SHP77 treated with DMSO at 0.1 percent for 48 hours (cell line): Measurements from ENCODE around the gene FAM151A.
A peak's percentile ranks its signal among the peaks of the same experiment; 100 is the strongest.

Source experiments
- DNase-seq: peaks from one replicate; lab custom pipeline; 2025; lab: John Stamatoyannopoulos, UW

Gene FAM151A

GRCh38 chr1:54623216-54624007 is at the start of gene FAM151A:
Gene FAM151A (minus strand): TSS chr1:54623525. CDS start chr1:54623395, 130 bp downstream.
- no peak for DNase-seq

GRCh38 chr1:54671985-54672608 is 48.8 kb upstream of the FAM151A start:
- peak; percentile 27 for DNase-seq

DNA sequence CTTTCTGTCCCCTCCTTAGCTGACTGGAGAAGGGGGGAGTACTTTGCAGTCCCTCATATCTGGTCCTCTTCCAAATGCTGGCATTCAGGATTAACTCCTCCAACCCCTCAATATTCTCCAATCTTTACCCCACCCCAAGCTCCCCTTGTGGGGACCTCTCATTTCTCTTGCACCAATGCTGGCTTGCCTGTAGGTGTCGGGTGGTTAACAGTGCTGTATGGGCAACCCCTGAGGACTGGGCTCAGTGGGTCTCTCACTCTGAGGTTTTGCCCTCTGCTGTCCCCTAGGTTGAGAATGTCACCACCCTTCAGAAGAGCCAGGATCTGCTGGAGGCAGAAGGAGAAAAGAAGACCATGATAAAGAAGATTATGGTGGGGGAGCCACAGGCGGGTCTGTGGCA is 45.2 kb upstream of the FAM151A start:
- no peak for DNase-seq

GRCh38 chr1:54667797-54668196 is 44.5 kb upstream of the FAM151A start:
- DNase-seq, result no peak

- no peak for DNase-seq
These were observed 43.0 kb upstream of the FAM151A start for GRCh38 chr1:54666333-54666732.

DNA sequence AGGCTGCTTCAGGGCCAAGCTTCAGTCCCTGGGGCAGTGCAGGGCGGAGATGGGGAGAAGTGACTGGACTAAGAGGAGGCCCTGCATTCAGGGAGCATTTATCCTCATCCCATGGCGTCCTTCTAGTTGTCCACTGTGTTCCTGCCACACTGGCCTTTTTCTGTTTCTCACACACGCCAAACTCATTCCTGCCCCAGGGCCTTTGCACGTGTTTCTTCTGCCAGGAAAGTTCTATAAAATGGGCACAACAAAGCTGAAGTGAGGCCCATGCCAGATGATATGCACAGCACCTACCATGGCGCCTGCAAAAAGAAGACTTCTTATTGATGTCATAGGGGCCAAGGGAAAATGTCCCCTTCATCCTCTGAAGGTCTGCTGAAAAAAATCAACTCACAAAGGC is 42.5 kb upstream of the FAM151A start:
- no peak for DNase-seq

DNA sequence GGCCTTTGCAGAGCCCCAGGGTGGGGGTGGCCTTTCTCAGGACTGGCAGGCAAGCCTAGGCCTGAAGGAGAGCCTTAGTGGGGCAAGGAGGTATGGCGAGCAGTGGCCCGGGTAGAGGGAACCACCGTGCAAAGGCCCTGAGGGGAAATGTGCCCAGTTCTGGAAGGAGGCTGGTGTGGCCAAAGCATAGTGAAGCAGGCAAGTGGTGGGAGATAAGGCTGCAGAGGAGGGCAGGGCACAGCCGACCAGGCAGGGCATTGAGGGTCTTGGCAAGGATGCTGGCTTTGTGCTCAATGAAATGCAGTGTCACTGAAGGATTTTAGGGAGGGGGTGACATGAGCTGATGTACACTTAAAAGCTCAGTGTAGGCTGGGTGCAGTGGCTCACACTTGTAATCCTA is 41.0 kb upstream of the FAM151A start:
- no peak for DNase-seq

DNA sequence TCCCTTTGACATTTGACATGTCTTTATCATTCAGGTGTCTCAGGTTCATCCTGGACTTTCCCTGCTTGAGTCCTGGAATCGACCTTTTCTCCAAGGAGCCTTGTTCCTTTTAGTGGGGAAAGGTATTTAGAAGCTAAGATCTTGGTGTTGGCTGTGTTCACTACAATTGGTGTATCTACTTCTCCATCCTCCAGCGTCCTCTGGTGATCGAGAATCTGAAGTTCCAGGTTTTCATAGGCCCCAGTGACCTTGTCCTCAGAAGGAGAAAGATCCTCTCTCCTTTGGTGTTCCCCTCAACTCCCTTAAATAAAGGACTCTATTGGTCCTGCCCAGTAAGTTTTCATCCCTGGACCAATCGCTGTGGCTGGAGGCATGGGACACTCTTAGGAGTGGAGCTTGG is 40.4 kb upstream of the FAM151A start:
- no peak for DNase-seq

- no peak for DNase-seq
These were observed 35.0 kb upstream of the FAM151A start for GRCh38 chr1:54658164-54658913.

GRCh38 chr1:54653036-54653435 is 29.7 kb upstream of the FAM151A start:
- no peak for DNase-seq

GRCh38 chr1:54652168-54652567 is 28.8 kb upstream of the FAM151A start:
- no peak for DNase-seq

DNA sequence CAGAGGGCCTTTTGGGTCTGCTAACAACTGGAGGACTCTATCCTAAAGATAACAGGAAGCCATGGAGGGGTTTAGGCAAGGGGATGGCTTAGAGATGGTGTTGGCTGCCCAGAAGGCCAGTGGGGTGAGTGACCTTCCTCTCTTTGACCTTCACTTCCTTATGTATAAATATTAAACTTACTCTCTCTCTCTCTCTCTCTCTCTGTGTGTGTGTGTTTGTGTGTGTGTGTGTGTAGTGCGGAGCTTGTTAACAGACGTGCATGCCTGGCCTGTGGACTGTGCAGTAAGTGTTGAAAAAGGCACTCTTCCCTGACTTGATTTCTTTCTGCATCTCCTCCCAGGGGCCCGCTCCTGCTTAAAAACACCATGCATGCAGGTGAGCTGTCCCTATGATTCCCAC is 28.3 kb upstream of the FAM151A start:
- DNase-seq, result no peak

GRCh38 chr1:54650417-54650816 is 27.1 kb upstream of the FAM151A start:
- no peak for DNase-seq

DNA sequence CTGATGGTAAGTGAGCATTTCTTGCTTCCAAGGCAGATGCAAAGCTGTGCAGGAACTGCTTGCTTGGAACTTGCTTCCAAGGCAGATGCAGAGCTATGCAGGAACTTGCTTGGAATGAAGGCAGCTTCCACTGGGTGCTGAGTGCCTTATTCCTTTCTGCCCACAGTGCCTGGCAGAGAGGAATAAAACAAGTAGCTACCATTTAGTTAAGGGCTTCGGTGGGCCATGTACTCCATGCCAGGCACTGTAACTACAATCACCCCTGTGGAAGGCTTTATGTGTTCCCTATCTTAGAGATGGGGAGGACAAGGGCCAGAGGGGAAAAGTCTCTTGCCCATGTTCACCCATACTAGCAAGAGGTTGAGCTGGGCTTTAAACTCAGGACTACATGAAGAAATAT is 26.6 kb upstream of the FAM151A start:
- no peak for DNase-seq

DNA sequence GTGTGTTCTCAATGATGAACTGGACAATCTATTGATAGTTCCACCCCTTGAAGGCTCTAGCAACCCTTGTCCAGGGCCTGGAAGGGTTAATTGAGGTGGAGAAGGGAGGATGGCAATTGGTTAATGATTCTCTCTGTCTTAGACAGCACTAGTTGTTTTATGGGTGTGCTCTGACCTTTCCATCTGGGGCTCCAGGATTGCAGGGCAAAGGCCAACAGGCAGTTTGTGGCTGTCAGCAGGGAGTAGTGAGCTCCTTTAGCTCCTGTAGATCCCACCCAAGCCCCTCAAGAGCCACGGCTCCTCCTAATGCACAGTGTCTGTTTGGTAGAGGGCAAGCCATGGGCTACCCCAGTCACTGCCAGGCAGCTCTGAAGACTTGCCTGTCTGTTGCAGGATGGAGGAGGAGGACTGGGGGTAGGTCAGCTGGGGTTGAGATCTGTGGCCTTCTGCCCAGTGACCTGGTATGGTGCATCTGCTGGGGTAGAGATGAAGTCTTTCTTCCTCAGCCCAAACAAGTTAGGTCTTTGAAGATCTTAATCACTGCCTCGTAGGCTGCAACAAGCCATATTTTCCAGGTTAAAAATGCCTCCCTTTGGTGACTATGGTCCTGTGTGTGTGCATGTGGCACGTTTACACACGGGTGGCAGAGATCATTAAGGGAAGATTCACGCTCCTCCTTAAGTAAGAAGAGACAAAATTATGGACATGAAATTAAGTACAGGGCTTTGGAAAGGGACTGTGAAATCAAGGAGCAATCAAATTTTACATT is 26.0 kb upstream of the FAM151A start:
- no peak for DNase-seq

- no peak for DNase-seq
These were observed 22.7 kb upstream of the FAM151A start for GRCh38 chr1:54645806-54646676.

- no peak for DNase-seq
These were observed 20.4 kb upstream of the FAM151A start for GRCh38 chr1:54643736-54644135.

DNA sequence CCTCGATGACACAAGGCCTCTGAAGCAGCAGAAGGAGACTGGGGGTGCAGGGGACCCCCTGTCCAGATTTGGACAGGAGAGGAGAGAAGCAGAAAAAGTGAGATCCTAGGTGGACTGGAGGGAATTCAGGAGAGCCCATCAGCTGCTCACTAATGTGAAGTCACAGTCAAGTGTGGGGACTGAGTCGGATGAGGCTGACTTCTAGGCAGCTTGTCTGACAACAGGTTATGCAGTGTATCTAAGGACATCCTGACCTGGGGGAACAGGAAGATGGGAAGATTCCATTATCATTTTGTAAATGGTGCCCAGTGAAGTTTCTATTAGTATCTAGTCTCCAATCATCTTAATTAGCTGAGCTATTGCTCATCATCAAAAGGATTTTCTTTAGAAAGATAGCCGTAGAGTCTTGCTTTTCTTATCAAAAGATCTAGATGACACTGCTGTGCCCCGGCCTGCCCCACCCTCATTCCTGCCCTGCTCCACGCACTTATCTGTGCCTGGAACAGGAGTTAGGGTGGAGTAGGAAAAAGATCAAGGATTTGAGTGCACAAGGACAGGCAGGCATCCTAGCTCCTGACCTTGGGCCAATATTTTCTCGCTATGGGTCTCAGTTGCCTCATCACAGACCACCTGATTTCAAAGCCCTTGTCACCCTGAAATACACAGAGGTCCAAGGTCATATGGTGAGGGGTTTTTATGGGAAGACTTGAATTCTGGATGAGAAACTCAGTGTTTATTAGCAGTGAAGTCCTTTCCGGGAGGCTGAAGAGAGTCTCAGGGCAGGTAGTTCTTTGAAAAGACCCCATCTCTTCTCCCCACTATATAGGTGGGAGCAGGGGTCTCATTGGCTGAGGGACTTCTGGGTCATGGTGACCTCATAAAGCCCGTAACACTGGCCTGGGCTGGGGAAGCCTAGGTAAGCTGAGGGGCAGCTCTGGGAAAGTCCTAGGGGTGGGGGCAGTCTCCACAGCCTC is 17.8 kb upstream of the FAM151A start, which contains the start of gene MROH7:
MROH7 (plus strand) TSS at position 924 of the 974 bp plus-strand sequence. CDS start 11,141 bp downstream, outside the sequence.
- DNase-seq, result no peak

- DNase-seq, result no peak
These were observed 17.0 kb upstream of the FAM151A start for GRCh38 chr1:54640361-54640760.
